Measurements from ENCODE around the gene SNX6. TPM values are rescaled to one million over a fixed set of nuclear protein-coding genes. Genes with fewer than 3 reads are reported as not detected.

Gene SNX6
- total RNA-seq, 4 donors from 2014 or later: 54.5 to 99.9 (median 73.4) TPM

- Histone ChIP-seq H3K4me3 (no peak overlapping the region), H3K27ac (replicated peaks in 1 of 4) (no peak overlapping the region), H3K9me3 (no peaks in the 10 kb centered on the region), H3K36me3 (no peaks in the 10 kb centered on the region), H3K27me3 (no peaks in the 10 kb centered on the region), H3K4me1 (peaks cover 0 to 11% (median 0%) of the 10 kb centered on the region in 4 donors)
- WGBS: 88% methylated on average over 1 of the region's 1 CpG
- intact Hi-C loops (cut with DNase I): no loop called here
- TF ChIP-seq POLR2A (IDR thresholded peaks at IDR 0.05; ENCODE audit: low read depth) (no peak), CTCF (IDR thresholded peaks at IDR 0.05) (no peak), EP300 (IDR thresholded peaks at IDR 0.05) (no peak), POLR2AphosphoS5 (IDR thresholded peaks at IDR 0.05) (no peak)
- DNase-seq (ENCODE audit: extremely low spot score): no peak
These were observed 43.8 kb upstream of the SNX6 start for GRCh38 chr14:34673702-34674101.

GRCh38 chr14:34671716-34672115 is 41.8 kb upstream of the SNX6 start:
- DNase-seq (ENCODE audit: extremely low spot score): no peak
- Histone ChIP-seq H3K4me1 (peaks cover 0 to 6% (median 0%) of the 10 kb centered on the region in 4 donors), H3K27me3 (no peaks in the 10 kb centered on the region), H3K4me3 (no peak overlapping the region), H3K9me3 (no peaks in the 10 kb centered on the region), H3K27ac (replicated peaks in 1 of 4) (no peak overlapping the region), H3K36me3 (no peaks in the 10 kb centered on the region)
- WGBS: 68% methylated on average over 6 of the region's 6 CpGs
- intact Hi-C loops (cut with DNase I): loop anchor here (1.0 kb wide), 1 partner anchor 52 kb away; no protein-coding TSS in a partner anchor
- TF ChIP-seq POLR2AphosphoS5 (IDR thresholded peaks at IDR 0.05) (no peak), EP300 (IDR thresholded peaks at IDR 0.05) (no peak), POLR2A (IDR thresholded peaks at IDR 0.05; ENCODE audit: low read depth) (no peak), CTCF (IDR thresholded peaks at IDR 0.05) (no peak)

GRCh38 chr14:34668111-34668510 is 38.2 kb upstream of the SNX6 start:
- H3K4me3 ChIP-seq: no peak overlapping the region
- no peaks in the 10 kb centered on the region for H3K9me3 ChIP-seq
- WGBS: 70% methylated on average over 2 of the region's 2 CpGs
- DNase-seq (ENCODE audit: extremely low spot score): no peak
- no peaks in the 10 kb centered on the region for H3K27me3 ChIP-seq
- no peaks in the 10 kb centered on the region for H3K36me3 ChIP-seq
- H3K4me1 ChIP-seq: peaks cover 0 to 6% (median 0%) of the 10 kb centered on the region in 4 donors
- H3K27ac ChIP-seq (replicated peaks in 1 of 4): no peak overlapping the region
- intact Hi-C loops (cut with DNase I): no loop called here
- no peak for TF ChIP-seq POLR2AphosphoS5 (IDR thresholded peaks at IDR 0.05)
- no peak for TF ChIP-seq EP300 (IDR thresholded peaks at IDR 0.05)
- no peak for TF ChIP-seq POLR2A (IDR thresholded peaks at IDR 0.05; ENCODE audit: low read depth)
- no peak for TF ChIP-seq CTCF (IDR thresholded peaks at IDR 0.05)

GRCh38 chr14:34667007-34667406 is 37.1 kb upstream of the SNX6 start:
- no peak overlapping the region for H3K27ac ChIP-seq (replicated peaks in 1 of 4)
- no peak for DNase-seq (ENCODE audit: extremely low spot score)
- no peaks in the 10 kb centered on the region for H3K36me3 ChIP-seq
- 98% methylated on average over 7 of the region's 7 CpGs for WGBS
- no peak overlapping the region for H3K4me3 ChIP-seq
- no peaks in the 10 kb centered on the region for H3K4me1 ChIP-seq
- no peaks in the 10 kb centered on the region for H3K9me3 ChIP-seq
- no peaks in the 10 kb centered on the region for H3K27me3 ChIP-seq
- intact Hi-C loops (cut with DNase I): no loop called here
- TF ChIP-seq POLR2A (IDR thresholded peaks at IDR 0.05; ENCODE audit: low read depth) (no peak), CTCF (IDR thresholded peaks at IDR 0.05) (no peak), EP300 (IDR thresholded peaks at IDR 0.05) (no peak), POLR2AphosphoS5 (IDR thresholded peaks at IDR 0.05) (no peak)

- DNase-seq (ENCODE audit: extremely low spot score): no peak
- Histone ChIP-seq H3K4me1 (no peaks in the 10 kb centered on the region), H3K27me3 (no peaks in the 10 kb centered on the region), H3K9me3 (peaks cover 0 to 4% (median 2%) of the 10 kb centered on the region in 4 donors), H3K4me3 (no peak overlapping the region), H3K27ac (replicated peaks in 1 of 4) (peak overlapping the region in 1 of 4 donors; percentile 7), H3K36me3 (no peaks in the 10 kb centered on the region)
- TF ChIP-seq EP300 (IDR thresholded peaks at IDR 0.05) (no peak), CTCF (IDR thresholded peaks at IDR 0.05) (no peak)
- intact Hi-C loops (cut with DNase I): no loop called here
- WGBS: 35% methylated on average over 2 of the region's 2 CpGs
These were observed 36.0 kb upstream of the SNX6 start for GRCh38 chr14:34665785-34666435.
